Thoracic aorta (tissue), 2 donors: ENCODE data around the gene TSPYL2. TPM values are rescaled to one million over a fixed set of nuclear protein-coding genes. Genes with fewer than 3 reads are reported as not detected.

ENCODE experiments used
- ATAC-seq: fragments of 150-250 bp; one replicate; pipeline ENCODE4 v1.8.0; 2017; ENCODE audit warnings: low read depth; ENCODE audit not compliant: insufficient number of reproducible peaks, low FRiP score
- DNase-seq: peaks from one replicate; pipeline ENCODE4 v3.0.0-alpha.2; 2020; ENCODE audit warnings: low spot score
- H3K27ac ChIP-seq, 2 donors: fragments of 200-600 bp; sonication (generic); 1 replicate in 1 of 2; 2 replicates in 1 of 2; pipeline ENCODE4 v1.5.1; 2016; ENCODE audit warnings: mild to moderate bottlenecking in 2 of 2, moderate library complexity in 2 of 2
- H3K27me3 ChIP-seq: fragments of 200-600 bp; sonication (generic); replicated peaks from 2 replicates; pipeline ENCODE4 v1.6.0; 2016; ENCODE audit warnings: mild to moderate bottlenecking; ENCODE audit not compliant: insufficient read depth
- H3K36me3 ChIP-seq: fragments of 200-600 bp; sonication (generic); one replicate; pipeline ENCODE4 v1.5.1; 2016
- H3K4me1 ChIP-seq, 2 donors: fragments of 200-600 bp; sonication (generic); 1 replicate in 1 of 2; 2 replicates in 1 of 2; pipeline versions ENCODE4 v1.5.1 to v1.6.0; 2016; ENCODE audit warnings: low read depth in 2 of 2, mild to moderate bottlenecking in 1 of 2; ENCODE audit not compliant: control insufficient read depth in 1 of 2
- H3K4me3 ChIP-seq: fragments of 200-600 bp; sonication (generic); 2 replicates; pipeline ENCODE4 v1.5.1; 2016; ENCODE audit warnings: mild to moderate bottlenecking
- H3K9me3 ChIP-seq: fragments of 200-600 bp; sonication (generic); 2 replicates; pipeline ENCODE4 v1.5.1; 2016
- CTCF ChIP-seq: fragments of 200-600 bp; sonication (generic); IDR thresholded peaks from one replicate; pipeline ENCODE4 v1.5.1; 2019; ENCODE audit warnings: antibody characterized with exemption
- total RNA-seq, 2 donors: library from RNA; depleted of rRNA; stranded (reverse); fragments of >200 nt; gene quantifications; one replicate each; pipeline versions ENCODE4 v1.1.0 to v1.2.3, GENCODE V29; 2016

TSPYL2 gene
- total RNA-seq, 2 donors from 2014 or later = 83.0 to 117 TPM

GRCh38 chrX:53048169-53049126 lies 33.7 kb upstream of the TSPYL2 start, which contains the start of gene GPR173:
TSS of gene GPR173 (plus strand) at chrX:53048789. CDS start at chrX:53076622, 27,833 bp downstream.
- H3K36me3 ChIP-seq = no peaks in the 10 kb centered on the region
- no peaks in the 10 kb centered on the region for H3K27me3 ChIP-seq
- H3K4me3 ChIP-seq = peak within 1 kb of the TSS; percentile 80
- ATAC-seq (peak; percentile 83), DNase-seq (no peak)
- peak within 1 kb of the TSS; percentile 58 to 72 for H3K27ac ChIP-seq
- no peaks in the 10 kb centered on the region for H3K9me3 ChIP-seq
- TF ChIP-seq CTCF = no peak
- H3K4me1 ChIP-seq = peaks cover 0 to 12% of the 10 kb centered on the region in 2 donors

- peak overlapping the region; percentile 80 for H3K4me3 ChIP-seq
- no peaks in the 10 kb centered on the region for H3K27me3 ChIP-seq
- no peak for TF ChIP-seq CTCF
- H3K36me3 ChIP-seq = no peaks in the 10 kb centered on the region
- no peak for ATAC-seq
- H3K27ac ChIP-seq = no peak overlapping the region
- no peak for DNase-seq
- no peaks in the 10 kb centered on the region for H3K9me3 ChIP-seq
- peaks cover 0 to 12% of the 10 kb centered on the region in 2 donors for H3K4me1 ChIP-seq
Observed at GRCh38 chrX:53049127-53049517, 33.0 kb upstream of the TSPYL2 start.

- TF ChIP-seq CTCF = no peak
- Histone ChIP-seq H3K4me1 (peaks cover 0 to 12% of the 10 kb centered on the region in 2 donors), H3K27me3 (no peaks in the 10 kb centered on the region), H3K36me3 (no peaks in the 10 kb centered on the region), H3K27ac (no peak overlapping the region), H3K4me3 (no peak overlapping the region), H3K9me3 (no peaks in the 10 kb centered on the region)
- DNase-seq = no peak
- ATAC-seq = no peak
Observed at GRCh38 chrX:53050841-53051240, 31.3 kb upstream of the TSPYL2 start.

GRCh38 chrX:53055244-53055849 lies 26.8 kb upstream of the TSPYL2 start:
- H3K9me3 ChIP-seq = no peaks in the 10 kb centered on the region
- TF ChIP-seq CTCF = no peak
- DNase-seq = no peak
- ATAC-seq = no peak
- peaks cover 0 to 9% of the 10 kb centered on the region in 2 donors for H3K4me1 ChIP-seq
- H3K4me3 ChIP-seq = no peak overlapping the region
- no peak overlapping the region for H3K27ac ChIP-seq
- no peaks in the 10 kb centered on the region for H3K27me3 ChIP-seq
- H3K36me3 ChIP-seq = no peaks in the 10 kb centered on the region

- no peak for ATAC-seq
- TF ChIP-seq CTCF = no peak
- DNase-seq = no peak
- Histone ChIP-seq H3K36me3 (no peaks in the 10 kb centered on the region), H3K27ac (no peak overlapping the region), H3K27me3 (no peaks in the 10 kb centered on the region), H3K4me1 (no peaks in the 10 kb centered on the region), H3K4me3 (no peak overlapping the region), H3K9me3 (no peaks in the 10 kb centered on the region)
Observed at GRCh38 chrX:53056292-53056691, 25.9 kb upstream of the TSPYL2 start.
